ENCODE results near the gene ARHGEF7.

Gene ARHGEF7

GRCh38 chr13:111258637-111259036 is 143.5 kb downstream of the ARHGEF7 start:
- no peak for DNase-seq

- no peak for DNase-seq
These were observed 143.9 kb downstream of the ARHGEF7 start for GRCh38 chr13:111259058-111259457.

GRCh38 chr13:111261326-111261725 is 146.2 kb downstream of the ARHGEF7 start:
- no peak for DNase-seq

GRCh38 chr13:111262281-111262680 is 147.2 kb downstream of the ARHGEF7 start:
- DNase-seq = no peak

- DNase-seq = no peak
These were observed 147.6 kb downstream of the ARHGEF7 start for GRCh38 chr13:111262715-111263114.

- DNase-seq = no peak
These were observed 148.5 kb downstream of the ARHGEF7 start for GRCh38 chr13:111263566-111263965.

GRCh38 chr13:111265006-111265700 is 150.0 kb downstream of the ARHGEF7 start:
- no peak for DNase-seq

- no peak for DNase-seq
These were observed 150.6 kb downstream of the ARHGEF7 start for GRCh38 chr13:111265701-111266035.

- DNase-seq = no peak
These were observed 152.1 kb downstream of the ARHGEF7 start for GRCh38 chr13:111267205-111267604.

- no peak for DNase-seq
These were observed 152.7 kb downstream of the ARHGEF7 start for GRCh38 chr13:111267784-111268183.

- no peak for DNase-seq
These were observed 154.4 kb downstream of the ARHGEF7 start for GRCh38 chr13:111269508-111269907.

GRCh38 chr13:111270126-111270525 is 155.0 kb downstream of the ARHGEF7 start:
- no peak for DNase-seq

- no peak for DNase-seq
These were observed 155.9 kb downstream of the ARHGEF7 start for GRCh38 chr13:111270765-111271698.

GRCh38 chr13:111272117-111272516 is 157.0 kb downstream of the ARHGEF7 start:
- no peak for DNase-seq

- no peak for DNase-seq
These were observed 160.3 kb downstream of the ARHGEF7 start for GRCh38 chr13:111275382-111275781.

- no peak for DNase-seq
These were observed 161.0 kb downstream of the ARHGEF7 start for GRCh38 chr13:111275995-111276618.

- no peak for DNase-seq
These were observed 163.1 kb downstream of the ARHGEF7 start for GRCh38 chr13:111278258-111278657.

- no peak for DNase-seq
These were observed 163.9 kb downstream of the ARHGEF7 start for GRCh38 chr13:111278743-111279652.

- no peak for DNase-seq
These were observed 165.1 kb downstream of the ARHGEF7 start for GRCh38 chr13:111280226-111280625.

GRCh38 chr13:111280681-111281585 is 165.8 kb downstream of the ARHGEF7 start:
- no peak for DNase-seq

- no peak for DNase-seq
These were observed 166.7 kb downstream of the ARHGEF7 start for GRCh38 chr13:111281751-111282311.
